Measurements from ENCODE around the gene RASSF10. TPM values are rescaled to one million over a fixed set of nuclear protein-coding genes. Genes with fewer than 3 reads are reported as not detected.

Gene RASSF10
- not detected in 2 replicates for total RNA-seq

GRCh38 chr11:13008625-13009475 is at the start of gene RASSF10:
RASSF10 (plus strand) TSS chr11:13009316; CDS start chr11:13009577, 261 bp downstream.

Measured in aortic smooth muscle cell (primary cell).